GM18861 (cell line): ENCODE data around the gene RUVBL1.

Experiments used
- ATAC-seq: cut with Tn5 transposase; IDR thresholded peaks from one replicate; pipeline ENCODE4 v1.9.1; 2021; ENCODE audit not compliant: unreplicated experiment

The RUVBL1 gene

DNA sequence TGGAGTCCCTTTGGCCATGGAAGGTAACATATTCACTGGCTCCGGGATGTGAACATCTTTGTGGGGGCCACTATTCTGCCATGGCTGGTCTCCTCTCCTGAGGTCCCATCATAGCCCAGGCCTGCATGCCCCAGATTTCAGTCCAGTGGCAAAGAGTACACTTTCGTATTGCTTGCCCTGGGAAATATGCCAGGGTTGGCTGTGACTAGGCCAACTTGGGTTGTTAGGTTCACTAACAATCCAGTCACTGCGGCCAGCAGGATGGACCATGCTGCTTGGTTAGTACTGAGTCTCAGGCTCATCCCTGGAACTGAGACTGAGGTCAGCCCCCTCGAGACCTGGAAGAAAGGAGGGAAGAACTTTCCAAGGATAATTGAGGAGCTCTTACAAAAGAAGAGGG is 19.9 kb upstream of the RUVBL1 start:
- ATAC-seq: no peak

- ATAC-seq: no peak
Observed at GRCh38 chr3:128133273-128133883, 9.8 kb upstream of the RUVBL1 start.

DNA sequence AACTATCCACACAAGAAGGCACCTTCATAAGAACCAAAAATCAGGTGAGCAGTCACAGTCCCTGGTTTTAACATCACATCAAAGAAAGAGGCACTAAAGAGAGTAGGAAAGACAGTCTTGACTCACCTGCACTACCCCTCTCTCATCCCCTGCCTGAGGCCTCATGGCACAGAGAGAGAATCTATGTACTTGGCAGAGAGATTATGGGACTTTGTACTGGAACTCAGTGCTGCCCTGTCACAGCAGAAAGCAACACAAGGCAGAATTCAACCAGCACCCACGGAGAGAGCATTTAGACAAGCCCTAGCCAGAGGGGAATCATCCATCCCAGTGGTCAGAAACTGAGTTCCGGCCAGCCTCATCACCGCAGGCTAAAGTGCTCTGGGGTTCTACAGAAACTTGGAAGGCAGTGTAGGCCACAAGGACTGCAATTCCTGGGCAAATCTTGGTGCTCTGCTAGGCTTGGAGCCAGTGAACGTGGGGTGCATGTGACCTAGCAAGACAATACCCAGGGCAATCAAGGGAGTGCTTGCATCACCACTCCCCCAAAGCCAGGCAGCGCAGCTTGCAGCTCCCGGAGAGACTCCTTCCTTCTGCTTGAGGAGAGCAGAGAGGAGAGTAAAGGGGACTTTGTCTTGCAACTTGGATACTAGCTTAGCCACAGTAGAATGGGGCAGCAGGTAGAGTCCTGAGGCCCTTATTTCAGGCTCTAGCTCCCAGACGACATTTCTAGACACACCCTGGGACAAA is 8.5 kb upstream of the RUVBL1 start:
- ATAC-seq: no peak

GRCh38 chr3:128128251-128128650 is 4.6 kb upstream of the RUVBL1 start:
- ATAC-seq: no peak

DNA sequence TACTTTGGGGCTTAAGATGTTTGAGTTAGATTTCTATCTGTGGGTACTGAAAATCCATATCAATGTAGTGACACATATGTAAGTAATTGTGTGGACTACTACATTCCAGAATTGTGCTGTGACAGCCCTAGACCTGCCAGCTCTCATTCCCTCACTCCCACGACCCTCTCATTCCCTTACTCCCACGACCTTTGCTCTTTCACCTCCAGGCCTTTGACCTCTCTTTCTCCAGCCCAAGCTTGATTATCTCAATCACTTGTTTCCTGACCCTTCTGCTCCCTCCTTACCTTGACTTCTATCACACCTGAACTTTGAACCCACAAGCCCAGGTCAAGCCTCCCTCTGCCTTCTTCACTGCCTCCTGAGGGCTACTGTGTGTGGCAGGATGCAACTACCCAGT is 3.6 kb upstream of the RUVBL1 start:
- no peak for ATAC-seq

DNA sequence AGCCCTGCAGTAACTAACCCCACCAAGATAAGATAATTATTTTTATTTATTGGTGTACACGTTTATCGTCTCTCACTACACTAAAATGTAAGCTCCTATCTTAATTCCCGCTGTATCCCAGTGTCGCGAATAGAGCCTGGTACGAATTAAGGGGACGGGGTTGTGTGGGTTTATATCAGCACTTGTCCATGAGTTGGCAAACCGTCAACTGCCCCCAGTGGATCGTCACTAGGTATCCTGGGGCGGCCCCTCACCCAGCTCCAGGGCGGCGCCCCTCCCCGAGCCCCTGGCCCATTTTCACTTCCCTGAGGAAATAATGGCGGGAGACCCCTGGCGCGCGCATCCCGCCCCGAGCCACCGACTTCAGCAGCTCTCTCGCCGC is 465 bp downstream of the RUVBL1 start:
- no peak for ATAC-seq

DNA sequence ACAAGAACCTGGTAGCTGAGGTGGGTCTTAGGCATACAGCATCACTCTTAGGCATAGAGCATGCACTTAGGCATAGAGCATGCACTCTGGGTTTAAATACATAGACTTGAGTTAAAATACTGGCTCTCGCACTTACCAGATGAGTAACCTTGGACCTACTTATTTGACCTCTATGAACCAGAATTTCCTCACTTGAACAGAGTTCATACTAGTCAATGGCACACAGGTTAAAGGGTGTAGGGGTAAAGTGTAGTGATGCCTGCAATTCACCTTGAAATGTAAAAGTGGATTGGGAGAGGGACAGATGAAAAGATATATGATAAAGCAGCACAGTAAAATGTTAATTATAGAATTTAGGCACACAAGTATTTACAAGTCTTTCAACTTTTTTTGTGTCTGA is 1.6 kb downstream of the RUVBL1 start:
- ATAC-seq: no peak

DNA sequence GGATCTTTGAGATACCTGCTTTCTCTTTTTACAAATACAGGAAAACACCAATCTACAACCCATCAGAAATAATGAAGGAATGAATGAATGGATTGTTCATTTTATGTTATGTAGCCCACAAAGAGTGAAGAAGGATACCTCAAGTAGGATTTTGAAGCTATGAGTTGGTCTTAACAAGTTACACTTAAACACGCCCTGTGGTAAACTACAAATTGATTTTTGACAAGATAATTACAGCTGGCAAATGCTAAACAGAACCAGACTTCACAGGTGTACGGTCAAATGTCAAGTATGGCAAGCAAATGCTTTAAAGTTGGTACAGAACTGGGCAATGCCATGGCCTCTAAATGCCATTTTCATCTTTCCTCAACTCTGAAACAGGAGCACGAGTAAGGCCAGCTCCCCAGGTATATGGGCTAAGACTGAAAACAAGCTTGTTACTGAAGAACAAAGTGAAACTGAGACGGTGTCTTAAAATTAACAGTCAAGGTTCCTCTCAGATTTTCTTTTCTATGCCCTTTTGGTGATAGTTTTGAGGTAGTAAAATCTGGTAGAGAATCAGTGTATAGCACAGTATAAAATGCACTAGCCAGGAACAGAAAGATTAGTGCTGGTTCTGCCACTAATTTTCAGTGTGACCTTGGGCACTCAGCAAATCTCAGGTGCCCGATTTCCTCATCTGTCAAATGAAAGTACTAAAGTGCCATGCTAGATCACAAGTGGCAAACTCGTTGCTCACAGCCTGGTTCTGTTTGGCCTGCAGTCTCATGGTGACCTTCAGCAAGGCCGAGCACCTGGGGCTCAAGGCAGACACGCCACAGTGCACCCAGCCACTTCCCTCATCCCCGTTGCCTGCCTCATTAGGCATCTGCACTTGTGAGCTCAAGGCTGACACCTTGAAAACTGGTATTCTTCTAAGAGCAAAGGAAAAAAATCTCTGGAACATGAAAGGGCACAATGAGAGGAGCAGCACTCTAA is 9.5 kb downstream of the RUVBL1 start:
- ATAC-seq: no peak

DNA sequence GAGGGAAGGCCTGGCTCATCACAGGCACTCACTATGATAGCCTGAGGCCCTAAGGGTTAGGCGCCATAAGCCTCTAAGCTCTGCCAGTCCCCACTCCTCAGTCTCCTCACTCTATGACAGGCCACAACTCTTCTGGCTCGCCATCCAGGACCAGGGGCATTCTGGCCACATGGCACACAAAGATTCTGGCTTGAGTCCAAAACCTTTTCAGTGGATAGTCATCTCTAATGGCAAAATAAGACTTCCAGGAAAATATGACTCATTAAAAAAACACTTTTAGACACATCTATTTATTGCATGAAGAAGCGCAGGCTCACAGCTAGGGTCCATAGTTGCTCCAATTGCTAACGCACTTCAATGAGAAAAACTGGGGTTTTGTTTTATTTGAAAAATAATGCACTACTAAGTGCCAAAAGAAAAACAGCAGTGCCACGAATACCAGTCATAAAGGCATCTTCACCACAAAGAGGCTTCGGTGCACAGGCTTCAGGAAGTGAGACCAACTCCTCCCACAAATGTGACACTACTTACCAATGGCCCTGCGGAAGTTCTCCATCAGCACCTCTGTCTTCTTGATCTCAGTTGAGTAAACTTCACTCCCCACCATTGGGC is 11.1 kb downstream of the RUVBL1 start:
- no peak for ATAC-seq

- no peak for ATAC-seq
Observed at GRCh38 chr3:128111147-128111546, 12.5 kb downstream of the RUVBL1 start.

DNA sequence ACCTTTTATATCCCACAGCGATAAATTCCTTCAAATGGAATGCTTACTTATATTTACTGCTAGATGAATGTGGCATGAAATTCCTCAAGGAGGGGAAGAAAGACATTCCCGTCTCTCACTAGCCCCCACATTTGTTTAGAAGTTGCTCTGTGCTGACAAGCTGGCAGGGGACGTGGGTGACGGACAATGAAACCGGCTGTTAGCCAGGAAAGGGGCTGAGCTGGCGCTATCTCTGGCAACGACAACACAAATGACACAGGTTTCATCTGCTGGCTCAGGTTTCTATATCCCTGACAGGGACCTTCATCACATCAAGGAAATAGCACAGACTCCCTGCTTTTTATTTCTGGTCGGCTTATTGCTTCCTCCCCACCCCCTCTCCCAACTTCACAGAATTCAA is 15.8 kb downstream of the RUVBL1 start:
- ATAC-seq: no peak

DNA sequence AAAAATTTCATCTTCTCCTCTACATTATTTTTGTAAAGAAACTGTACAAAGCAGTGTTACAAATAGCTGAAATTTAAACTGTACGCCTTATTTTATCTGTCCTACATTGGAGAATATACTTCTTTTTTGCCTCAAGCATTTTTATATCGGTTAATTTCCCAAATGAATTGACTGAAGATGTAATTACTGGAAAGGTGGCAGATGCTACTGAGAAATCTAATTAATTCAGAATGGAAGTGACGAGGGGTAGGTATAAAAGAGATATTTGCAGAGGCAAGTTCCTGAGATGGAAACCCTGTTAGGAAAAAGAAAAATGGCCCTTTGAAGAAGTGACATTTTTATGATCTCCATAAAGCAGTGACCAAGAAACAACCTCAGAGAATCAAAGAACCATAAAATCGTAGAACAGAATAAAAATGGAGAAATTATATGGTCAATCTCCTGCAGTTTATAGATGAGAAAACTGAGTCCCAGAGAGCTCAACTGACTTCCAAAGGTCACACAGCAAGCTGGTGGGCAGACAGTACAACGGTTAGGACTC is 20.4 kb downstream of the RUVBL1 start:
- no peak for ATAC-seq

DNA sequence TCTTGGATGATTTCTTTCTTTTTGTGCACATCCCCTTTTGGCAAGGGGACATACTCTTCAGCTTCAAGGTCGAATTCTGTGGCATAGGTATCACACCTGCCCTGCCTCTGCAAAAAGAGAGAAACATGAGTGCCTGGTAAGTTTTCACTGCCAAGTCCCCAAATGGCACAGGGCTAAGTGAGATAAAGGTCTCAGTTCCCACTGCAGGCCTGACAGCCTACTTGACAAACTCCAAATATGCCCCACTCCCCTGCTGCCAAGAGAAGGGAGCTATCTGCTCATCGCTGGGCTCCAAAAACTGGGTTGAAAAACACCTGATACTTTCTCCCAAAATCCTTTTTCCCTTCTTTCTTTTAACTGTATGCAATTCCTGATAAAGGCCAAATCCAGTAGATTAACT is 23.0 kb downstream of the RUVBL1 start:
- no peak for ATAC-seq

GRCh38 chr3:128100161-128100560 is 23.5 kb downstream of the RUVBL1 start:
- ATAC-seq: no peak

GRCh38 chr3:128098234-128098633 is 25.4 kb downstream of the RUVBL1 start:
- no peak for ATAC-seq

GRCh38 chr3:128095222-128095703 is 28.3 kb downstream of the RUVBL1 start:
- ATAC-seq: peak; percentile 74

GRCh38 chr3:128094295-128095151 is 29.1 kb downstream of the RUVBL1 start:
- no peak for ATAC-seq

DNA sequence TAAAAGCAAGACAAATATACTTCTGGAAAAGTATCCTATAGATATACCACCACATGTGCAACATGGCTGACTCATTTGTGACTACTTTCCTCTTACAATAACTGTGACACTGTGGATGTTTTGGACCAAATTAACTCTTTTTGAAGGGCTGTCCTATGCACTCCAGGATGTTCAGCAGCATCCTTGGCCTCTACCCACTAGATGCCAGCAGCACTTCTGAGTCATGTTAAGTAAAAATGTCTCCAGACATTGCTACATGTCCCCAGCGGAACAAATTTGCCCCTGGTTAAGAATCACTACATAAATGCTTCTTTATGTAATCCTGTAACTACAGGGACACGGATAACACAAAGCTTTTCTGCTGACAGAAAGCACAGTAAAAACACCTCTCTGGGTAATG is 32.0 kb downstream of the RUVBL1 start:
- ATAC-seq: no peak

GRCh38 chr3:128089135-128089534 is 34.5 kb downstream of the RUVBL1 start:
- no peak for ATAC-seq

GRCh38 chr3:128084675-128085021 is 39.0 kb downstream of the RUVBL1 start:
- ATAC-seq: no peak
